Stimulated activated CD8-positive, alpha-beta memory T cell treated with anti-CD3 and anti-CD28 coated beads, Interleukin-12 subunit alpha, Interleukin-12 subunit beta, amount 100 ng/mL, for 24 hours (primary cell): ENCODE data around the gene MN1.

Source experiments
- DNase-seq: peaks from one replicate; pipeline ENCODE4 v3.0.0-alpha.2; 2020; ENCODE audit errors: extremely low read depth

MN1 gene

GRCh38 chr22:27801616-27802345 is at the start of gene MN1:
Gene MN1 (minus strand): TSS chr22:27801756. CDS start chr22:27800543, 1,213 bp downstream.
- peak; percentile 5 for DNase-seq

GRCh38 chr22:27850000-27850521 is 48.5 kb upstream of the MN1 start:
- DNase-seq = no peak

GRCh38 chr22:27848005-27848404 is 46.4 kb upstream of the MN1 start:
- no peak for DNase-seq

- no peak for DNase-seq
Measured at GRCh38 chr22:27846910-27847309, 45.4 kb upstream of the MN1 start.

- no peak for DNase-seq
Measured at GRCh38 chr22:27846248-27846757, 44.7 kb upstream of the MN1 start.

GRCh38 chr22:27845644-27846043 is 44.1 kb upstream of the MN1 start:
- DNase-seq = no peak

GRCh38 chr22:27844656-27845591 is 43.4 kb upstream of the MN1 start:
- no peak for DNase-seq

GRCh38 chr22:27844256-27844655 is 42.7 kb upstream of the MN1 start:
- DNase-seq = no peak

GRCh38 chr22:27843441-27843840 is 41.9 kb upstream of the MN1 start:
- no peak for DNase-seq

- no peak for DNase-seq
Measured at GRCh38 chr22:27842669-27843431, 41.3 kb upstream of the MN1 start.

GRCh38 chr22:27842201-27842600 is 40.6 kb upstream of the MN1 start:
- no peak for DNase-seq

GRCh38 chr22:27840436-27840835 is 38.9 kb upstream of the MN1 start:
- DNase-seq = no peak

GRCh38 chr22:27839057-27839660 is 37.6 kb upstream of the MN1 start:
- DNase-seq = no peak

GRCh38 chr22:27836181-27836580 is 34.6 kb upstream of the MN1 start:
- no peak for DNase-seq

GRCh38 chr22:27835446-27835845 is 33.9 kb upstream of the MN1 start:
- DNase-seq = no peak

- no peak for DNase-seq
Measured at GRCh38 chr22:27834364-27835185, 33.0 kb upstream of the MN1 start.

GRCh38 chr22:27833803-27834202 is 32.2 kb upstream of the MN1 start:
- no peak for DNase-seq

- no peak for DNase-seq
Measured at GRCh38 chr22:27832606-27833005, 31.1 kb upstream of the MN1 start.

GRCh38 chr22:27829620-27830019 is 28.1 kb upstream of the MN1 start:
- no peak for DNase-seq
